Neural cell (in vitro differentiated cells): ENCODE measurements around the gene VAT1L. TPM values are rescaled to one million over a fixed set of nuclear protein-coding genes. Genes with fewer than 3 reads are reported as not detected.
"Not testable (repeated sequence)": the region's sequence is repeated elsewhere in the genome, so short reads cannot be mapped to it uniquely, and the experiment has no call there.

Experiments
- H2AFZ ChIP-seq: fragments of 200-600, 300-800 bp; sonication (generic), shearing (Covaris generic); 2 replicates; pipeline ENCODE4 v1.6.0; 2014; ENCODE audit warnings: low read depth, mild to moderate bottlenecking, antibody characterized with exemption, low read length, moderate library complexity
- H3F3A ChIP-seq: fragments of 200-600 bp; shearing (Covaris generic); 2 replicates; pipeline ENCODE4 v1.6.1; 2016; ENCODE audit warnings: mild to moderate bottlenecking, moderate library complexity, mixed read lengths, antibody characterized with exemption, low read length; ENCODE audit not compliant: insufficient read depth, poor library complexity, severe bottlenecking
- H3K27ac ChIP-seq: fragments of 200-600, 300-800 bp; sonication (generic), shearing (Covaris generic); 2 replicates; pipeline ENCODE4 v1.5.1; 2014; ENCODE audit warnings: mild to moderate bottlenecking, low read length, moderate library complexity
- H3K27me3 ChIP-seq: fragments of 300-800, 200-600 bp; sonication (generic), shearing (Covaris generic); 2 replicates; pipeline ENCODE4 v1.6.0; 2014; ENCODE audit warnings: mild to moderate bottlenecking, low read depth, low read length, moderate library complexity; ENCODE audit not compliant: insufficient read depth
- H3K36me3 ChIP-seq: fragments of 300-800, 200-600 bp; sonication (generic), shearing (Covaris generic); 2 replicates; pipeline ENCODE4 v1.5.1; 2014; ENCODE audit warnings: mild to moderate bottlenecking, antibody characterized with exemption, low read length, moderate library complexity; ENCODE audit not compliant: insufficient read depth
- H3K4me2 ChIP-seq: fragments of 300-800, 200-600 bp; sonication (generic), shearing (Covaris generic); 2 replicates; pipeline ENCODE4 v1.6.0; 2014; ENCODE audit warnings: mild to moderate bottlenecking, low read length
- H3K4me3 ChIP-seq: fragments of 300-800, 200-600 bp; sonication (generic), shearing (Covaris generic); 2 replicates; pipeline ENCODE4 v1.5.1; 2014; ENCODE audit warnings: mild to moderate bottlenecking, low read length, moderate library complexity
- H3K79me2 ChIP-seq: fragments of 200-600 bp; shearing (Covaris generic); replicated peaks from 2 replicates; pipeline ENCODE4 v1.6.0; 2014; ENCODE audit warnings: mild to moderate bottlenecking, low read length, moderate library complexity; ENCODE audit not compliant: insufficient read depth
- H3K9ac ChIP-seq: fragments of 300-800, 200-600 bp; sonication (generic), shearing (Covaris generic); 2 replicates; pipeline ENCODE4 v1.6.1; 2016; ENCODE audit warnings: mild to moderate bottlenecking, low read length, mixed read lengths
- H3K9me2 ChIP-seq: fragments of 200-600 bp; shearing (Covaris generic); 2 replicates; pipeline ENCODE4 v1.6.1; 2016; ENCODE audit warnings: mild to moderate bottlenecking, low read length, mixed read lengths; ENCODE audit not compliant: insufficient read depth
- H3K9me3 ChIP-seq: fragments of 200-600, 300-800 bp; sonication (generic), shearing (Covaris generic); 2 replicates; pipeline ENCODE4 v1.6.1; 2016; ENCODE audit warnings: mild to moderate bottlenecking, mixed run types, low read length, moderate library complexity, mixed read lengths
- H4K20me1 ChIP-seq: fragments of 200-600 bp; shearing (Covaris generic); 2 replicates; pipeline ENCODE4 v1.6.1; 2016; ENCODE audit warnings: mild to moderate bottlenecking, mixed run types; ENCODE audit not compliant: insufficient read depth
- CTCF ChIP-seq: fragments of 450-650 bp; IDR thresholded peaks from 2 replicates; pipeline ENCODE4 v1.5.1; 2014; ENCODE audit warnings: antibody characterized with exemption, mild to moderate bottlenecking, moderate library complexity; ENCODE audit not compliant: poor library complexity, severe bottlenecking
- EP300 ChIP-seq: fragments of 450-650 bp; conservative IDR thresholded peaks from 2 replicates; pipeline ENCODE4 v1.6.1; 2014; ENCODE audit warnings: antibody characterized with exemption, mild to moderate bottlenecking, moderate library complexity; ENCODE audit not compliant: poor library complexity, severe bottlenecking
- EZH2 ChIP-seq: fragments of 200-600, 300-800 bp; shearing (Covaris generic), sonication (generic); IDR thresholded peaks from 2 replicates; pipeline ENCODE4 v1.6.1; 2014; ENCODE audit warnings: antibody characterized with exemption, low read length, borderline replicate concordance, mild to moderate bottlenecking; ENCODE audit not compliant: insufficient read depth, poor library complexity, severe bottlenecking
- MXI1 ChIP-seq: fragments of 450-650 bp; conservative IDR thresholded peaks from 2 replicates; pipeline ENCODE4 v1.6.1; 2014; ENCODE audit warnings: antibody characterized with exemption, mild to moderate bottlenecking; ENCODE audit not compliant: poor library complexity, severe bottlenecking
- POLR2AphosphoS5 ChIP-seq: IDR thresholded peaks from 2 replicates; pipeline ENCODE4 v1.6.1; 2012
- RAD21 ChIP-seq: fragments of 450-650 bp; conservative IDR thresholded peaks from 2 replicates; pipeline ENCODE4 v1.6.1; 2014; ENCODE audit warnings: antibody characterized with exemption, mild to moderate bottlenecking, moderate library complexity
- REST ChIP-seq: IDR thresholded peaks from 2 replicates; pipeline ENCODE4 v1.6.1; 2012; ENCODE audit warnings: borderline replicate concordance
- SMC3 ChIP-seq: fragments of 450-650 bp; conservative IDR thresholded peaks from 2 replicates; pipeline ENCODE4 v1.6.1; 2014; ENCODE audit warnings: antibody characterized with exemption, mild to moderate bottlenecking, moderate library complexity; ENCODE audit not compliant: poor library complexity
- TAF1 ChIP-seq: IDR thresholded peaks from 2 replicates; pipeline ENCODE4 v1.6.1; 2012; ENCODE audit warnings: low read depth
- polyA plus RNA-seq: library from polyadenylated mRNA; depleted of rRNA; stranded (reverse); fragments of >200 nt; gene quantifications from 2 replicates; pipeline ENCODE4 v1.2.3, GENCODE V29; 2014

Gene VAT1L
- polyA plus RNA-seq, 1 donor from 2014 or later, result 54.5 TPM

- H3K4me2 ChIP-seq, result no peak overlapping the region
These were observed 203.3 kb downstream of the VAT1L start for GRCh38 chr16:77991701-77992100.

GRCh38 chr16:77992381-77992780, 204.0 kb downstream of the VAT1L start:
- not testable (repeated sequence) for H3K9me2 ChIP-seq, H3K27me3 ChIP-seq, H3K27ac ChIP-seq, H3K9me3 ChIP-seq, H3K4me3 ChIP-seq, H3K79me2 ChIP-seq, H3F3A ChIP-seq, H3K36me3 ChIP-seq, H2AFZ ChIP-seq, H3K9ac ChIP-seq, H4K20me1 ChIP-seq, H3K4me2 ChIP-seq

More at GRCh38 chr16:77991701-77992100, 203.3 kb downstream of the VAT1L start:
- H3K9me3 ChIP-seq, result no peaks in the 10 kb centered on the region
- H3K9me2 ChIP-seq, result no peaks in the 10 kb centered on the region
- H3K4me3 ChIP-seq, result no peak overlapping the region
- no peaks in the 10 kb centered on the region for H3K27me3 ChIP-seq
- TF ChIP-seq EZH2, result no peak
- no peak for TF ChIP-seq MXI1
- no peak for TF ChIP-seq REST
- no peak for TF ChIP-seq CTCF
- no peak for TF ChIP-seq RAD21
- no peak for TF ChIP-seq TAF1
- TF ChIP-seq POLR2AphosphoS5, result no peak
- no peak for TF ChIP-seq EP300
- TF ChIP-seq SMC3, result no peak
- H3K27ac ChIP-seq, result no peak overlapping the region
- H2AFZ ChIP-seq, result no peak overlapping the region
- no peaks in the 10 kb centered on the region for H3F3A ChIP-seq
- H3K9ac ChIP-seq, result no peak overlapping the region
- no peaks in the 10 kb centered on the region for H3K36me3 ChIP-seq
- H3K79me2 ChIP-seq, result no peaks in the 10 kb centered on the region
- H4K20me1 ChIP-seq, result no peaks in the 10 kb centered on the region
